Panc1 (cell line): ENCODE measurements around the gene HS6ST3. TPM values are rescaled to one million over a fixed set of nuclear protein-coding genes. Genes with fewer than 3 reads are reported as not detected.

Experiments
- ATAC-seq: fragments of 200-7000 bp; cut with Tn5 transposase; 2 replicates; pipeline ENCODE4 v1.9.1; 2020; ENCODE audit warnings: mild to moderate bottlenecking, moderate library complexity
- BruUV-seq: library from RNA; stranded (reverse); fragments of 400-500 nt; replicated peaks from 2 replicates; lab custom pipeline; 2021; lab: Mats Ljungman, UMichigan
- CTCF ChIA-PET: fragments of 300-600 bp; sonication (Branson Sonifier 250); formaldehyde crosslinking; loops from one replicate; lab custom pipeline; 2022; ENCODE audit warnings: antibody characterized with exemption; lab: Charles Lee
- POLR2A ChIA-PET: fragments of 300-600 bp; sonication (Branson Sonifier 250); formaldehyde crosslinking; loops from one replicate; lab custom pipeline; 2022; ENCODE audit warnings: antibody characterized with exemption; lab: Charles Lee
- DNase-seq: peaks from one replicate; pipeline ENCODE4 v3.0.0-alpha.2; 2010; ENCODE audit warnings: low read depth, low spot score
- H3K27ac ChIP-seq: 2 replicates; pipeline ENCODE4 v1.5.1; 2011; ENCODE audit warnings: mild to moderate bottlenecking, low read length, inconsistent platforms
- H3K27me3 ChIP-seq: fragments of 200-500 bp; sonication (Bioruptor generic); 2 replicates; pipeline ENCODE4 v1.6.0; 2014; ENCODE audit warnings: low read length, inconsistent platforms; ENCODE audit not compliant: control insufficient read depth, insufficient read depth
- H3K36me3 ChIP-seq: fragments of 200-500 bp; sonication (Bioruptor generic); 2 replicates; pipeline ENCODE4 v1.5.1; 2014; ENCODE audit warnings: inconsistent platforms, mild to moderate bottlenecking, low read length, moderate library complexity; ENCODE audit not compliant: control insufficient read depth, insufficient read depth
- H3K4me1 ChIP-seq: 2 replicates; pipeline ENCODE4 v1.5.1; 2011; ENCODE audit warnings: inconsistent platforms, mild to moderate bottlenecking, low read length, moderate library complexity; ENCODE audit not compliant: control insufficient read depth, insufficient read depth
- H3K4me3 ChIP-seq, 2 experiments: 2 replicates each; pipeline ENCODE4 v1.5.1; 2011 to 2012; ENCODE audit warnings: low read depth in 2 of 2, low read length in 2 of 2, mild to moderate bottlenecking in 2 of 2, inconsistent platforms in 1 of 2, moderate library complexity in 1 of 2
- H3K9me3 ChIP-seq: fragments of 200-500 bp; sonication (Bioruptor generic); 2 replicates; pipeline ENCODE4 v1.5.1; 2014; ENCODE audit warnings: low read depth, mild to moderate bottlenecking, inconsistent platforms, low read length, moderate library complexity; ENCODE audit not compliant: control insufficient read depth, insufficient read depth
- POLR2AphosphoS5 ChIP-seq: IDR thresholded peaks from 2 replicates; pipeline ENCODE4 v1.6.1; 2012; ENCODE audit warnings: mild to moderate bottlenecking, low read depth, low read length, moderate library complexity
- SIN3A ChIP-seq: IDR thresholded peaks from 2 replicates; pipeline ENCODE4 v1.6.1; 2012; ENCODE audit warnings: low read depth, mild to moderate bottlenecking, low read length, moderate library complexity, borderline replicate concordance; ENCODE audit not compliant: insufficient read depth
- TCF7L2 ChIP-seq: IDR thresholded peaks from 2 replicates; pipeline ENCODE4 v1.6.1; 2011; ENCODE audit warnings: mild to moderate bottlenecking, low read depth, low read length, inconsistent platforms
- in situ Hi-C: cut with HindIII; loops from 2 replicates; pipeline ENCODE4 v1.10.0; 2016; ENCODE audit warnings: low sequenced_read_pairs, low pct_unique_long_range_greater_than_20kb
- intact Hi-C: fragments of 100-400 bp; cut with micrococcal nuclease; formaldehyde crosslinking; loops from one replicate; pipeline ENCODE4 v1.10.0; 2022; ENCODE audit not compliant: unreplicated experiment
- total RNA-seq: library from RNA; stranded (reverse); gene quantifications from one replicate; pipeline ENCODE4 v1.2.1, GENCODE V29; 2021; ENCODE audit not compliant: unreplicated experiment
- TF ChIP-seq, protein P1 (sequence below): fragments of 450-650 bp; IDR thresholded peaks from 2 replicates; pipeline ENCODE4 v1.5.1; 2017; ENCODE audit warnings: mild to moderate bottlenecking
- TF ChIP-seq, protein P2 (sequence below), 2 experiments: IDR thresholded peaks; 2 replicates each; pipeline ENCODE4 v1.6.1; 2011 to 2012; ENCODE audit warnings: low read depth in 2 of 2, control low read depth in 1 of 2, low read length in 1 of 2, mild to moderate bottlenecking in 1 of 2, moderate library complexity in 1 of 2; ENCODE audit not compliant: insufficient read depth in 1 of 2

HS6ST3 gene
- total RNA-seq, 1 experiment from 2014 or later, result 0.13 TPM

DNA sequence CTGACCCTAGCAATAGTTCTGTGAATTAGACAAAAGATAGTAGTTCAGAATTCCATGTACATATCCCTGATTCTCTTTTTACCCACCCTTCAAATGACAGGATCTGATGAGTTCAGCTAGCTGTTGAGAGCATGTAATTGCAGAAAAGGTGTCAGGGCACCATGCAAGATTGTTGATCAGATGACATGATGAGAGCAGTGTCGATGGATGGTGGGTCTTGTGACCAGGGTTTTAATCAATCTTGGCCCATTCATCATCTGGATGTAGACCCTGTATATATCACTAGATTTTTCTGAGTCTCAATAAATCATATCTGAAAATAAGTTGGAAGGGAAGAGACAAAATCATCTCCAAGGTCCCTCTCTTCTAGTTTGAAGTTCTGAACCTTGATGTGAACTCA is 525.3 kb downstream of the HS6ST3 start:
- intact Hi-C loops (no loop called here), in situ Hi-C loops (no loop called here)
- TF ChIP-seq TCF7L2, result no peak
- TF ChIP-seq, protein P1, sequence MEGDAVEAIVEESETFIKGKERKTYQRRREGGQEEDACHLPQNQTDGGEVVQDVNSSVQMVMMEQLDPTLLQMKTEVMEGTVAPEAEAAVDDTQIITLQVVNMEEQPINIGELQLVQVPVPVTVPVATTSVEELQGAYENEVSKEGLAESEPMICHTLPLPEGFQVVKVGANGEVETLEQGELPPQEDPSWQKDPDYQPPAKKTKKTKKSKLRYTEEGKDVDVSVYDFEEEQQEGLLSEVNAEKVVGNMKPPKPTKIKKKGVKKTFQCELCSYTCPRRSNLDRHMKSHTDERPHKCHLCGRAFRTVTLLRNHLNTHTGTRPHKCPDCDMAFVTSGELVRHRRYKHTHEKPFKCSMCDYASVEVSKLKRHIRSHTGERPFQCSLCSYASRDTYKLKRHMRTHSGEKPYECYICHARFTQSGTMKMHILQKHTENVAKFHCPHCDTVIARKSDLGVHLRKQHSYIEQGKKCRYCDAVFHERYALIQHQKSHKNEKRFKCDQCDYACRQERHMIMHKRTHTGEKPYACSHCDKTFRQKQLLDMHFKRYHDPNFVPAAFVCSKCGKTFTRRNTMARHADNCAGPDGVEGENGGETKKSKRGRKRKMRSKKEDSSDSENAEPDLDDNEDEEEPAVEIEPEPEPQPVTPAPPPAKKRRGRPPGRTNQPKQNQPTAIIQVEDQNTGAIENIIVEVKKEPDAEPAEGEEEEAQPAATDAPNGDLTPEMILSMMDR, result no peak
- no peak for TF ChIP-seq POLR2AphosphoS5
- TF ChIP-seq, protein P2, sequence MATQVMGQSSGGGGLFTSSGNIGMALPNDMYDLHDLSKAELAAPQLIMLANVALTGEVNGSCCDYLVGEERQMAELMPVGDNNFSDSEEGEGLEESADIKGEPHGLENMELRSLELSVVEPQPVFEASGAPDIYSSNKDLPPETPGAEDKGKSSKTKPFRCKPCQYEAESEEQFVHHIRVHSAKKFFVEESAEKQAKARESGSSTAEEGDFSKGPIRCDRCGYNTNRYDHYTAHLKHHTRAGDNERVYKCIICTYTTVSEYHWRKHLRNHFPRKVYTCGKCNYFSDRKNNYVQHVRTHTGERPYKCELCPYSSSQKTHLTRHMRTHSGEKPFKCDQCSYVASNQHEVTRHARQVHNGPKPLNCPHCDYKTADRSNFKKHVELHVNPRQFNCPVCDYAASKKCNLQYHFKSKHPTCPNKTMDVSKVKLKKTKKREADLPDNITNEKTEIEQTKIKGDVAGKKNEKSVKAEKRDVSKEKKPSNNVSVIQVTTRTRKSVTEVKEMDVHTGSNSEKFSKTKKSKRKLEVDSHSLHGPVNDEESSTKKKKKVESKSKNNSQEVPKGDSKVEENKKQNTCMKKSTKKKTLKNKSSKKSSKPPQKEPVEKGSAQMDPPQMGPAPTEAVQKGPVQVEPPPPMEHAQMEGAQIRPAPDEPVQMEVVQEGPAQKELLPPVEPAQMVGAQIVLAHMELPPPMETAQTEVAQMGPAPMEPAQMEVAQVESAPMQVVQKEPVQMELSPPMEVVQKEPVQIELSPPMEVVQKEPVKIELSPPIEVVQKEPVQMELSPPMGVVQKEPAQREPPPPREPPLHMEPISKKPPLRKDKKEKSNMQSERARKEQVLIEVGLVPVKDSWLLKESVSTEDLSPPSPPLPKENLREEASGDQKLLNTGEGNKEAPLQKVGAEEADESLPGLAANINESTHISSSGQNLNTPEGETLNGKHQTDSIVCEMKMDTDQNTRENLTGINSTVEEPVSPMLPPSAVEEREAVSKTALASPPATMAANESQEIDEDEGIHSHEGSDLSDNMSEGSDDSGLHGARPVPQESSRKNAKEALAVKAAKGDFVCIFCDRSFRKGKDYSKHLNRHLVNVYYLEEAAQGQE (IDR thresholded peaks at IDR 0.05; ENCODE audit: insufficient read depth in 1 of 2, low read depth in 2 of 2, low read length in 1 of 2), result no peak
- TF ChIP-seq SIN3A, result no peak
- no TSS peak for BruUV-seq
- H3K9me3 ChIP-seq, result no peaks in the 10 kb centered on the region
- CTCF ChIA-PET, result no interaction called here
- DNase-seq (no peak), ATAC-seq (no peak)
- H3K27me3 ChIP-seq, result no peaks in the 10 kb centered on the region
- no peak overlapping the region for H3K4me3 ChIP-seq
- no peaks in the 10 kb centered on the region for H3K36me3 ChIP-seq
- no peaks in the 10 kb centered on the region for H3K4me1 ChIP-seq
- no peak overlapping the region for H3K27ac ChIP-seq
- POLR2A ChIA-PET, result no interaction called here

DNA sequence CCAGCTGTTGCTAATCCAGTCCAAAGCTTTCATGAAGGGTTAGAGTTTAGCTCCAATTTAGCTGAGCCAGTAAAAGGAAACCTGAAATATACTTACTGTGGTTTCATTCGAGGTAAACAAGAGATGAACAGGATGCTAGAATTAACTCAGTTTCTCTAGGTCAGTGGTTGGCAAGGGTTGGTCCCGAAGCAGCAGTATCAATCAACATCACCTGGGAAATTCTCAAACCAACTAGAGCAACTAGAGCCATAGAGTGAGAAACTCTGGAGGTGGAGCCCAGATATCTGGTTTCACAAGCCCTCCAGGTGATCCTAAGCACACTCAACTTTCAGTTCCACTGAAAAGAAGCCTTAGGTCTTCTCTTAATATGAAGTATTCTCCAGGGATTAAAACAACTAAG is 527.6 kb downstream of the HS6ST3 start:
- no peaks in the 10 kb centered on the region for H3K27me3 ChIP-seq
- DNase-seq (no peak), ATAC-seq (no peak)
- no TSS peak for BruUV-seq
- H3K36me3 ChIP-seq, result no peaks in the 10 kb centered on the region
- no peak overlapping the region for H3K4me3 ChIP-seq
- ChIA-PET CTCF (no interaction called here), POLR2A (no interaction called here)
- intact Hi-C loops (no loop called here), in situ Hi-C loops (no loop called here)
- no peaks in the 10 kb centered on the region for H3K9me3 ChIP-seq
- TF ChIP-seq TCF7L2 (no peak), POLR2AphosphoS5 (no peak), SIN3A (no peak)
- TF ChIP-seq, protein P2 (IDR thresholded peaks at IDR 0.05; ENCODE audit: insufficient read depth in 1 of 2, low read depth in 2 of 2, low read length in 1 of 2), result no peak
- TF ChIP-seq, protein P1, result no peak
- no peak overlapping the region for H3K27ac ChIP-seq
- no peaks in the 10 kb centered on the region for H3K4me1 ChIP-seq
